T-helper 9 cell (primary cell): ENCODE results near the gene OSTF1.

Source experiments
- DNase-seq: peaks from one replicate; pipeline ENCODE4 v3.0.0-alpha.2; 2020

OSTF1 gene

DNA sequence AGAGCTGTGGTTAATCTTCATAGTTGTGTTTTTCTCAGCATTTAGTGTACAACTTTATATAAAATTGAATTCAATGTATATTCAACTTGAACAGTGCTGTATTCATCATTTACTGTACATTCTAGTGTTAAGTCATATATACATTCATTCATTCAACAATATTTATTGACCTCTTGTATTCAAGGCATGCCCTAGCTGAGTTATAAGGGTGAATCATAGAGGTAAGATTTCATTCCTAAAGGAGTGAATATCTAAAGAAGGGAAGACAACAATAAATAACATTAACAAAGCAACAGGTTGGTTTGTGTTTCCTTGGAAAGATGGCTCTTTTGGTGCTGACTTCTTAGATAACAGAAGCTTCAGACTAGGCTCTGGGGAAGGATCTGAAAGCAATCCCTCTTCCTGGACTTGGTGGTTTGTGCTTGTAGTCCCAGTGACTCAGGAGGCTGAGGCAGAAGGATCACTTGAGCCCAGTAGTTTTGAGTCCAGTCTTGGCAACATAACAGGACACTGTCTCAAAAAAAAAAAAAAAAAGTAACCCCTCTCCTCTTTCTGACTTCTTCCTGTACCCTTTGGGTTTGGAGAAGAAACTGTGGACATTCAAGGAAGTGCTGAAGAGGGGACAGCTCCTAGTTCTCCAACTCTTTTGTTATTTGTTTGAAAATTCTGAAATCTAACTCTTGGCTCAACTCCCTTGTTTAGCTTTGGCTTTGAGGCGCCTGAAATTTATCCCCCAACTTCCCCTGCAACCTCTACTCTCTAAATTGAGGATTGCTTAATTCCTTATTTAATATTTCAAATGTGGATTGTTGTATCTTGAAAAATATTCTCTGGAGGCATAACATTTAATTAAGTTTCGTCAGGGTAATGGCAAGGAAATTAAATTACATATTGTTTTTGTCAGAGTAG, 80.2 kb downstream of the OSTF1 start:
- no peak for DNase-seq

DNA sequence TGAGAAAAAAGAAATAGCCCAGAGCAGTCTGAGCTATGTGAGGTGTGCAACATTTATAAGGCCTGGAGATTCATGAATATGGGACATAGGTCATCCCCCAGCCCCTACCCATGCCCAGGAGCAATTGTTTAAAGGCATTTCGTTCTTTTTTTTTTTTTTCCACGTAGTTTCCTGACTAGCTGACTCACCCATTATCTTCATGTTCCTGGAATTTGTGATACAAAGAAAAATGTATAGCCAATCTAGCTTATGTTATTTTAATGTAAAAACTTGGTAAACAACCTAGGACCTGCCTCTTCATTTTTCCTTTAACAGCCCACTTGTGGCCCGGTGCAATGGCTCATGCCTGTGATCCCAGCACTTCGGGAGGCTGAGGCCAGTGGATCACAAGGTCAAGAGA, 81.3 kb downstream of the OSTF1 start:
- DNase-seq = no peak

DNA sequence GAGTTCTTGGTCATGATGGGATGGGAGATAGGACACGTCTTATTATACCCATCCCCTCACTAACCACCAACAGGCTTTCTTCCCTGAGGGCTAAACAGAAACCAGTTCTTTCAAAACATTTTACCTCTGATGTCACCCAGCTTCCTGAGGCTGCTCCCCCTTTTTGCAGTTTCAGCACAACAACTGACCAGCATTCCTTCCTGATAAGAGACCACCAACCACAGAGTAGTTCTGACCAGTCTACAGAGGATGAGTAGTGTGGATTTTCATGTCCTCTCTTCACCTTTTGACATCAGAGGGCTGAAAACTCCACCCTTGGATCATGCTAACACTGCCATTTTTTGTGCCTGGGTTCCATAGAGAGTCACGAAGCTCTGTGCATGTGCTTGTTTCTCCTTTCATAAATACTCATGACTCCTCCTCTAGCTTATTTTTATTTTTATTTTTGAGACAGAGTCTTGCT, 82.6 kb downstream of the OSTF1 start:
- DNase-seq = no peak

DNA sequence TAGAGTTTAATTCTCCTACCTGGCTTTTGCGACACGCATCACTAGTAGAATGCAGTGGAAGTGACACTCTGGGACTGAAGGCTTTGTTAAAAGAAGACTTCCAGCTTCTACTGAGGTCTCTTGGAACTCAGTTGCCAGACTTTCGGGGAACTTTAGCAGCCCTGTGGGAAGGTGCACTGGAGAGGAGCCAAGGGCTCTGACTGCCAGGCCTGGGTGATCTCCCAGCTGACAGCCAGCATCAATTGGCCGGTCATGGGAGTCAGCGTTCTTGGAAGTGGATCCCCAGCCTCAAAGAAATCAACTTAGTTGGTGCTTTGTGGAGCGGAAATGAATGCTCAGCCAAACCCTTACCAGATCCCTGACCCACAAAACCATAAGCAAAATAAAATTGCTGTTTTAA, 87.1 kb downstream of the OSTF1 start:
- no peak for DNase-seq

DNA sequence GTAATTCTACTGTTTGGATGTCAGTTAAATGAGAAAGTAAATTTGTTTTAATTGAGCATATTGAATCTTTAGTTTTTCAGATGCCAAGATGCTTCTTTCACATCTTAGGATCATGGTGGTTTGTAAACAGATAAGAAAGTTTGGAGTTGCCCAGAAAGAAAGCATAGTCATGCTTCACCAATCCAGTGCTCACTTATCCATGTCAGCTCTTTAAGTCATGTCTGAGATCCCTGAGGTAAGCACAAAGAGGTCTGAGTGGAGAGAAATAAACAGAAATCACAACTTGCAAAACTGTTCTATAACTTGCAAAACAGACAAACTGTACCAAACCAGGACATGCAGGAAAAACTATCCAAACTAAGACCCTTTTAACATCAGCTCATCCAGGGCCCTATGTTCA, 87.7 kb downstream of the OSTF1 start:
- DNase-seq = no peak

DNA sequence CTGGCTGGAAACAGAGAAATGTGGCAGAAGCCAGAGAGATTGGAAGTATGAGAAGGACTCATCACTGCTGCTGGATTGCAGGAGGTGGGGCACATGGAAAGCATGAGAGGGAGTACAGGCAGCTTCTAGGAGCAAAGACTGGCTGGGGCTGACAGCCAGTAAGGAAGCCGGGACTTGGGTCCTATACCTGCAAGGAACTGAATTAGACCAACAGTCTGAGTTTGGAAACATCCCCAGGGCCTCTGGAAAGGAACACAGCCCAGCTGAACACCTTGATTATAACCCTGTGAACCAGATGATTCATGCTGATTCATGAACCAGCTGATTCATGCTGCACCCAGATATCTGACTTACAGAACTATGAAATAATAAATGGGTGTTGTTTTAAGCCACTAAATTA, 93.4 kb downstream of the OSTF1 start:
- DNase-seq = no peak

DNA sequence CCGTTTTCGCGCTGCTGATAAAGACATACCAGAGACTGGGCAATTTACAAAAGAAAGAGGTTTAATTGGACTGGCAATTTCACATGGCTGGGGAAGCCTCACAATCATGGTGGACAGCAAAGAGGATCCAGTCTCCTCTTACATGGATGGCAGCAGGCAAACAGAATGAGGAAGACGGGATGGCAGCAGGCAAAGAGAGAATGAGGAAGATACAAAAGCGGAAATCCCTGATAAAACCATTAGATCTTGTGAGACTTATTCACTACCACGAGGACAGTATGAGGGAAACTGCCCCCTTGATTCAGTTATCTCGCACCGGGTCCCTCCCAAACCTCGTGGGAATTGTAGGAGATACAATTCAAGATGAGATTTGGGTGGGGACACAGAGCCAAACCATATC, 95.0 kb downstream of the OSTF1 start:
- DNase-seq = no peak

DNA sequence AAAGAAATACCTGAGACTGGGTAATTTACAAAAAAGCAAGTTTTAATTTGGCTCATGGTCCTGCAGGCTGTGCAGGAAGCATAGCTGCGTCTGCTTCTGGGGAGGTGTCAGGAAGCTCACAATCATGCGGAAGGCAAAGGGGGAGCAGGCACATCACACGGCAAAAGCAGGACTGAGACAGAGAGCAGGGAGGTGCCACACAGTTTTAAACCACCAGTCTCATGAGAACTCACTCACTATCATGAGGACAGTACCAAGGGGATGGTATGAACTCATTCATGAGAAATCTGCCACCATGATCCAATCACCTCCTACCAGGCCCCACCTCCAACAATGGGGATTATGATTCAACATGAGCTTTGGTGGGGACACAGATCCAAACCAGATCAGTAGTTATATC, 96.2 kb downstream of the OSTF1 start:
- no peak for DNase-seq

DNA sequence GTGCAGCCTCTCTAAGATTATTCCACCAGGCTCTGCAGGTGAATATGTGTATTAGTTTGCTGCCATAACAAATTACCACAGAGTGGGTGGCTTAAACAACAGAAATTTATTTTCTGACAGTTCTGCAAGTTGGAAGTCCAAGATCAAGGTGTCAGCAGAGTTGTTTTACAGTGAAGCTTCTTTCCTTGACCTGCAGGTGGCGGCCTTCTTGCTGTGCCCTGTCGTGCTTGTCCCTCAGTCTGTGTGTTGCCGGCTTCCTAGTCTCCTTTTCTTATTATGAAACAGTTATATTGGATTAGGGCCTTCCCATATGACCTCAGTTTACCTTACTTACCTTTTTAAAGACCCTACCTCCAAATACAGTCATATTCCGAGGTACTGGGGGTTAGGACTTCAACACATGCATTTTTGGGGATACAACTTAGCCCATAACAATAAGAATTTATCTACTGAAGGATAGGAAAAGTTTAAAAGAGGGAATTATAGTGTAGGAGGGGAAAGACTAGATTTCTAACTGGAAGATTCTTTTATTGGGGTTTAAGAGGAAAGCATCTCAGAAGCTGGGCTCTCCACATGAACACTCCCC, 97.4 kb downstream of the OSTF1 start:
- DNase-seq = peak; percentile 33

DNA sequence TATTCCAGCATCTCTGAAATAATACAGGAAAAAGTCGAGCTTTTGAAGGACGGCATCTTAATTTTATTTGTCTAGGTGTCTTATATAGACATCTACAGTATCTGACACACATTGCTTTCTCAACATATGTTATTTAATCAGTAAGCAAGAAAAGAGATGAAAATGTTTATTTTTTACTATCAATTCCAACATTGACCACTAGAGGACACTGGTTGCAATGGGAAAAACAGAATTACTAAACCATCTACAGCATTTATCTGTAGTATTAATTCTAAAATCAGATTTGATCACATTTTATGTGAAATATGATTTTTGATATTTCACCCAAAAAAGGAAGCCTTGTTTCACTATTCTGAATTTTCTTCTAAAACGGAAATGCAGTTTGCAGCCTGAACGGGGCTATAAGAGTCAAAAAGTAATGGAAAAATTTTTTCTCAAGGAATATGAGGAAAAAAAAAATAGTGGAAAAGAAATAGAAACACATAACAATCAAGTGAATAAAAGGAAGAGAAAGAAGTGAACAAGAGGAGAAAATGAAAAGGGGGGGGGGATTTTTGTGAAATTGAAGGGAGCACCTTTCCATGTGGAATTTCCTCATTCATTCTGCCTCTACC, 98.6 kb downstream of the OSTF1 start:
- no peak for DNase-seq

DNA sequence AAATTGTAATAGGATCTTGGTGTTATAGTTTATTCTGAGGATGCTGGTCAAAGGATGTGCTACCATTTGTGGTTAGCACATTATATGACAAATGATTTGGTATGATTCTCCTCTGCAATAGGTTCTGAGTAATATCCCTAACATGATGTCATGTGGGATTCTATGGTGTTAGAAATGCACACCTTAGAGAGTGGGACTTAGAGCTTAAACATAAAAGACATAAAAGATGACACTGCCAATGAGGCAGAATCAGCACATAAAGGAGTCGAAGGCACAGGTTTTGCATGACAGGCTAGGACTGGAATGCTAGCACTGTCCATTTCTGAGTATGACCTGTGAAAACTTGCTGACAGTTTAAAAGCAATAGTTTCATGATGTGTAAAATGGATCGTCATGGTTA, 100.4 kb downstream of the OSTF1 start:
- no peak for DNase-seq

DNA sequence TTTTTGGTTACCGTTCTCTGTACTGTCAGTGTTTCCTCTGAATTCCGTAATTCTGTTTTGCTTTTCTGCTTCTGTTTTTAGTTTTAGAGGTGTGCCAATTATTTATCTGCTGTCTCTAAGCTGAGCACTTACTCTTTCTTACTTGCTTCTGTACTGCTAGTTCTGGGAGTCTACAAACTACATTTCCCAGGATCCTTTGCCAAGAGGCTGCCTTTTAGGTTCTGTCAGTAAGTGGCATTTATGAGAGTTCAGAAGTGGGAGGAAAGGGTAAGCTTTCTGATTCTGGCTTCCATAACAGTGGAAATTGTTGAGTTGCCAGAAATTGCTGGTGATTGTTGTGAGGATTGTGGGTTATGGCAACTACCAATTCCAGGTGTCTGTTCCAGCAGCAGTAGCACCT, 102.4 kb downstream of the OSTF1 start:
- DNase-seq = no peak
